Stimulated activated CD4-positive, alpha-beta T cell treated with anti-CD3 and anti-CD28 coated beads, Interleukin-12 subunit alpha, Interleukin-12 subunit beta, amount 100 ng/mL, for 48 hours (primary cell): Measurements from ENCODE around the gene VPS13D.

Experiments
- DNase-seq, 3 donors: peaks; one replicate each; pipeline ENCODE4 v3.0.0-alpha.2; 2020; ENCODE audit warnings: low read depth in 2 of 3, low spot score in 1 of 3

VPS13D gene

GRCh38 chr1:12333036-12333785 lies 103.4 kb downstream of the VPS13D start:
- DNase-seq, result no peak

GRCh38 chr1:12335815-12336214 lies 106.0 kb downstream of the VPS13D start:
- no peak for DNase-seq

DNA sequence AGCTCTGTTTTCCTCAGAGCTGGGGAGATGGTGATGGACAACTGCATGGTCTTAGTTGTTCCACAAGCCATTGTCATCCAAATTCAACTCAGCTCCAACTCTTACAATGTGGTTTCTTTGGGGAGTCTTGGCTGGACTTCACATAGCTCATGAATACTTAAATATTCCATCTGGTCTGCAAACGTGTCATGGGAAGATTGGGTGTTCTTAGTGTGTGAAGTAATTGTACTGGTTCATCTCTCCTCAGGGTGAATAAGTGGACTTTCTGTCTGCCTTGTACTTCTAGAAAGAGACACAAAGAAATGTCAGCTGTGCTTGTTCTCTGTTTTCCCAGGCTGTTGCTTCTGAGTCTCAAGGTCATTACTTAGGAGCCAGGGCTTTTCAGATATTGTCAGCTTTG lies 106.6 kb downstream of the VPS13D start:
- no peak for DNase-seq

DNA sequence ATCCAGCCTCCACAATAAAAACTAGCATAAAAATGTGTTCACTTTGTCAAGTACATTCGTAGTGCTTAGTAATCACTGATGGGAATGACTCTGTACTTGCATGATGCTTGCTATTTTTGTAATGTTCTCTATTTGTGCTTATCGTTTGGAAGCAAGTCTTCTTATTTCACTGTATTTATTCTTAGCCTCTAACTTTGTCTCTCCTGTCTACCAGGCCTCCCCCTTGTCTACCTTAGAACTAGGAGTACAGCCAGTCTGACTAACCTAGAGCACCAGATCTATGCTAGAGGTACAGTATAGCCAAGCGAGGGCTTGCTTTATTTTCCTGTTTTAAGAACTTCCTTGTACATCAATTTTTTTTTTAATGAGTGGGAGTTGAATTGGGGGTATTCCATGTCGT lies 108.2 kb downstream of the VPS13D start:
- no peak for DNase-seq

- DNase-seq, result no peak
These were observed 109.0 kb downstream of the VPS13D start for GRCh38 chr1:12338823-12339222.

DNA sequence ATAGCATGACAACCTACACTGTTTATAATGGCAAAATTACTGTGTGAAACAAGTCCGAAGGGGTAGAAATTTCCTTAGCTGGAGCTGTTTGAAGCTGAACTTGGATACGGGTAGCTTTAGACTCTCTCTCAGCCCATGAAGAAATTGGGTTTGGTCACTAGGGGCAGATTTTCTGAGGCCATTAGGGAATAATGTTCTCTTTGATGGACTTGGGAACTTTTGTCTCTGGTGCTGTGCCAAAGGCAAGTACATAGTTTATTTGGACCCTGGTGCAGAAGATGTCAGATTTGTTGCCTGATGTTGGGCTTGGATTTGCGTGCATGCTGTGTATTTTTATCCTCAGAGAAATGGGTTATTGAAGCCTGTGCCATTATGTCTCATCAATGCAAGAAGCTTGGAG lies 109.6 kb downstream of the VPS13D start:
- no peak for DNase-seq

- no peak for DNase-seq
These were observed 110.1 kb downstream of the VPS13D start for GRCh38 chr1:12339811-12340543.

DNA sequence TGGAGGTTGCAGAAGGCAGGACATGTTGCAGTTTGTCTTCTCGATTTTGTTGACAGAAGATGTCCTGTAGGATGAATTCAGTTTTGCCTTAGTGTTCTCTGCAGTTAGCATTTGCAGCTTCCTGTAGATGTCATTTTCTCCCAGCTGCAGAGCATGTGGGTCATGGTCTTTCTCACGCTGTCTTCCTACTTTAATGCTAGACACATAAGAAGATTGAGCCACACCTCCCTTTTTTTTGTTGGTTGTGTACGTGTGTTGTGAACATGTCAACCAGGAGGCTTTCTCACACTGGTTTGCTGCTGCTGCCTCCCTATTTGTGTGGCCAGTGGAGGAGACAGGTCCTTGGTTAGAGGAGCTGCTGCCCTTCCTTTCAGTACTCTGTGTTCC lies 110.7 kb downstream of the VPS13D start:
- DNase-seq, result no peak

- DNase-seq, result no peak
These were observed 111.8 kb downstream of the VPS13D start for GRCh38 chr1:12341667-12342066.

- no peak for DNase-seq
These were observed 112.7 kb downstream of the VPS13D start for GRCh38 chr1:12342401-12343003.

DNA sequence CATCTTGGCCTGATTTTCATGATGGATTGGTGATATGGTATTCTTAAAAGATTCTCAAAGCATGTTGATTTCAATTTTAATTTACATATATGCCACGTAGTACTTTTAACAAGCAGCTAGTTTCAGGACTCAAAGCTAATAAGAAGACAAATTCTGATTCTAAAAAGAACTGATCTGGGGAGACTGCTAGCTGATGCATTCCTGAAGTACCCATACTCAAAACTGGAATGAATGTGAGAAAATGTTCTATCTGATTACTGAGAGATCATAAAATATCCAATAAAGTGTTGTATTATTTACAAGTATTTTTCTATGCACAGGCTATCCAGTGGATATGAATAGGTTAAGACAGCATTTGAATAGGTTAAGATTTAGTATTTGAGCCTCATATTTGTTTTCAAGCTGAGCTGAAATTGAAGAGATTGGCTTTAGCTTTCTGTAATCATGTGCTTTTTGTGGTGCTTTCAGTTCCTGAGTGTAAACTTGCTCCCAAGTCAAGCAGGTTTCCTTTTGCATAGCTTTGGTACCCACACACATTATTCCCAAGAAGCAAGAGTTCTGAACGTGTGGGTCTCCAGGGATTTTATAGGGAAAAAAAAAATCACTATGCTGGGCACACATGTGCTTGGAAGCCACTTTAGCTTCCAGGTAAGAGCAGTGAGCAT lies 114.1 kb downstream of the VPS13D start:
- no peak for DNase-seq

- peak in 1 of 3 donors; percentile 4 for DNase-seq
These were observed 114.9 kb downstream of the VPS13D start for GRCh38 chr1:12344596-12345349.

DNA sequence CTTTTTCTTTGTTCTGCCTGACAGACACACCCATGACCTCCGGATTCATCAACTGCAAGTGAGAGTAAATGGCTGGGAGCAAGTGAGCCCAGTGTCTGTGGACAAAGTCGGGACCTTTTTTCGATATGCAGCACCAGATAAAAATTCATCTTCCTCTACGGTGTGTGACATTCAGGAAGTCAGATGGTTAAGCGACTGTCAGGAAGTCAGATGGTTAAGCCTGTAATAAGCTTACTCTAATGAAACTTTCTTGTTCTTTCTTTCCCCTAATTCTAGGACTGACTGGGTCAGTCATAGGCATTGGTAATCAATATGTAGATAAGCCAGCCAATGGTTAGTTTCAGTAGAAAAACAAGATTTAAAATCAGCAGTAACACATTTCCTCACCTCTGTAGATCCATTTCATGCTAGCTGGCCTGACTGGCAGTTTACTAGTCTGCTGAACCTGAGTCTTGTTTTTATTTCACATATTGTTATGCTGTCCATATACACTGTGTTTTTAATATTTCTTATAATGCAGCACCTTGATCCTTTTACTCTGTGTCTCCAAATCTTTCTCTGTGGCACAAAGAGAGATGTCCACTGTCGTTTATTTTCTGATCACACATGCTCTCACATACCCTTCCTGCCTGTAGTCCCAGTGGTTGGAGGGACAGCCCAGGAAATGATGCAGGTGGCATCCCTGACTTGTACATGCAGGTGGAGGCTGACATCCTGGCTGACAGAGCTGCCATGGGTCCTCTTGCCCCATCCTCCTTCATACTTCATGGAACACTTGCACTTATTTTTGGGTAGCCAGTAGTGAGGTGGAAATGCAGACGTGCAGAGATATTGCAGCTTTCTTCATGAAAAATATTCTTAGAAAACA lies 115.8 kb downstream of the VPS13D start:
- DNase-seq, result no peak

- no peak for DNase-seq
These were observed 116.8 kb downstream of the VPS13D start for GRCh38 chr1:12346483-12347151.

DNA sequence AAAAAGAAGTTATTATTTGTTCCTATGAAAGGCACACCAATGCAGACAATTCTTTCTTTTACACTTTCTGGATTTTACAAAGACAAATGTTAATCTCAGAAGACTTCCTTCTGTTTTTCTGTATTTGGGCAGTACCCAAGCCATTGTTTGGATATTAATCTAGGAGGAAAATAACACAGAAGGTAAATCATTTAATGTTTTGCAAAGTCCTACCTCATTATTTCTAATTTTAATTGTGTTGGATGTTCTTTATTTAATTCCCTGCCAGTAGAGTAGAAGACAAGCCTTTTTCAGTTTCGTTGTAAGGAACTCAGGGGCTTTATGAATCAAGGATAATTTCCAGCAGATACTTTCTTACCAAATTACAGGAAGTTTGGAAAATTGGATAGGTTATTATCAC lies 118.3 kb downstream of the VPS13D start:
- no peak for DNase-seq

DNA sequence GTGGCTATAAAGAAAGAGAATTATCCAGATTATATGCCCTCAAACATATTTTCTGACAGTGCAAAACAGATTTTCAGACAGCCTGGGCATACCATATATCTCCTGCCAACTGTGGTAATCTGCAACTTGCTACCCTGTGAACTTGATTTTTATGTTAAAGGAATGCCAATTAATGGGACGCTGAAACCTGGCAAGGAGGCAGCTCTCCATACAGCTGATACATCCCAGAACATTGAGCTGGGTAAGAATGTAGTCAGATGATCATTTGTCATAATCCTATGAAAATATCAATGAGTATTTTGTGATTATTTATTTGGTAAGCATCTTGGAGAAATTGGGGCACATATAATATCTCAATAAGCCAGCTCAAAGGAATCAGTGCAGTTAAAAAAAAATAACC lies 124.2 kb downstream of the VPS13D start:
- no peak for DNase-seq

DNA sequence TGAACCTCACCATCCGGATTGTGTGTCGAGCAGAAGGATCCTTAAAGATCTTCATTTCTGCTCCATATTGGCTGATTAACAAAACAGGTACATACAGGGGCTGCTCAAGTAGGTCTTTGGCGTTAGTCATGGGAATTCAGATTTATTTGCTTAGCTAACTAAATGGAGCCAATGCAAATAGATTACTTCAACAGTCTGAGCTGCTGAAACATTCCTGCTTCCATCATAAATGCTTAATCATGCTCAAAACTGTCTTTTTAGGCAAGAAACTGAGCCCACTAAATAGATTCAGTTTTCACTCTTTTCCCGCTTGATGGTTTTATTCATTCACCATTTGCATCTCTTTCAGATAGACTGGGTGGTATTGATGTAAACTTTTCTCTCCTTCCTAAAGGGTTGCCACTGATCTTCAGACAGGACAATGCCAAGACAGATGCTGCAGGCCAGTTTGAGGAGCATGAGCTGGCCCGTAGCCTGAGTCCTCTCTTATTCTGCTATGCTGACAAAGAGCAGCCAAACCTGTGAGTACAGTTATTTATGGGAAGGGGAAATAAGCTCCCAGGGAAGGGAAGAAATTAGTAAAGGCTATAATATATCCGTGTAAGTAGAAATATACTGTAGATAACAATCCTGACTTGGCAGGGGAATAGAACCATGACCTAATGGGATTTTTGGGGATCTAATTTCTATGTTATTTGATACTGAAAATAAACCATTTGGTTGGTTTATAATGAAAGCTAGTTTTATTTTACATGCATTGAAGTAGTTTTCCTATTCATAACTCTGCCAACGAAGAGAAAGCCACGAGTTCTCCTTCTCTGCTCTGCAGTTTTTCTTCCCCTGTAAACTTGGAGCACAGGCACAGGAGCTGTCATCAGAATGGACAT lies 126.4 kb downstream of the VPS13D start:
- DNase-seq, result no peak

DNA sequence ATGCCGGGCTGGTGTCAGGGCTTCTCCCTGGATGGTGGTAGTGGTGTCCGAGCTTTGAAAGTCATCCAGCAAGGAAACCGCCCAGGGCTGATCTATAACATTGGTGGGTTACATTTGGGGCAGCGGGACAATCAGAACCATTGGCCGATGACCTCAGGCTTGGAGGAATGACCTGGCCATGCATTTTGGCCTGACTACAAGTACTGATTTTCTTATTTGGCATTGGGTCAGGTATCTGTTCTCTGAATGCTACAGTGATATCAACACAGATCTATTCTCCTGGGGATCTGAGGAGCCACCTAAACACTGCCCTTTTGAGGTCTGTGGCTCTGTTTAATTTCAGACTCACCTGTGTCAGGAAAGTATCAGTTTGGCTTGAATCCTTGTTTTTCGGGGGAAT lies 128.7 kb downstream of the VPS13D start:
- no peak for DNase-seq
